HEK293 (cell line): ENCODE measurements around the gene FGD6.

Experiments
- CTCF ChIA-PET: fragments of 350-600 bp; formaldehyde crosslinking; extraction: SDS; loops from one replicate; lab custom pipeline; 2021; ENCODE audit warnings: antibody characterized with exemption; lab: Yijun Ruan, JAX
- POLR2A ChIA-PET: fragments of 300-600 bp; formaldehyde crosslinking; extraction: SDS; loops from one replicate; lab custom pipeline; 2020; ENCODE audit warnings: antibody characterized with exemption, inconsistent platforms; lab: Yijun Ruan, JAX
- H3K27ac ChIP-seq: fragments of 200-500 bp; sonication (Bioruptor generic); 2 replicates; pipeline ENCODE4 v1.5.1; 2014; ENCODE audit warnings: low read depth, low read length, control low read depth, inconsistent platforms; ENCODE audit errors: extremely low read depth
- H3K36me3 ChIP-seq, 2 experiments: fragments of 200-500 bp in 1 of 2; sonication (Bioruptor generic) in 1 of 2; 1 replicate in 1 of 2; 2 replicates in 1 of 2; pipeline ENCODE4 v1.5.1; 2014 to 2017; ENCODE audit warnings: inconsistent platforms in 2 of 2, low read length in 2 of 2; ENCODE audit not compliant: control insufficient read depth in 2 of 2, insufficient read depth in 1 of 2
- H3K4me1 ChIP-seq: fragments of 200-500 bp; sonication (Bioruptor generic); 2 replicates; pipeline ENCODE4 v1.5.1; 2014; ENCODE audit warnings: mild to moderate bottlenecking, low read length, inconsistent platforms; ENCODE audit not compliant: control insufficient read depth, insufficient read depth
- H3K4me3 ChIP-seq: 2 replicates; pipeline ENCODE4 v1.5.1; 2011; ENCODE audit warnings: low read depth, mild to moderate bottlenecking, control low read depth, low read length, moderate library complexity
- H3K9me3 ChIP-seq: fragments of 200-500 bp; sonication (Bioruptor generic); 2 replicates; pipeline ENCODE4 v1.5.1; 2014; ENCODE audit warnings: low read depth, low read length, inconsistent platforms; ENCODE audit not compliant: control insufficient read depth, insufficient read depth
- GFI1B ChIP-seq: fragments of 450-650 bp; formaldehyde crosslinking; IDR thresholded peaks from 2 replicates; pipeline ENCODE4 v1.5.1; 2016; ENCODE audit warnings: missing biosample characterization, missing genetic modification characterization
- KLF7 ChIP-seq: fragments of 450-650 bp; formaldehyde crosslinking; IDR thresholded peaks from 2 replicates; pipeline ENCODE4 v1.5.1; 2016; ENCODE audit warnings: missing biosample characterization, missing genetic modification characterization, borderline replicate concordance
- ZBTB8A ChIP-seq: fragments of 450-650 bp; formaldehyde crosslinking; IDR thresholded peaks from 2 replicates; pipeline ENCODE4 v1.5.1; 2016; ENCODE audit warnings: missing biosample characterization, missing genetic modification characterization
- ZFP3 ChIP-seq: fragments of 450-650 bp; formaldehyde crosslinking; IDR thresholded peaks from 2 replicates; pipeline ENCODE4 v1.5.1; 2016; ENCODE audit warnings: low read depth, missing biosample characterization, missing genetic modification characterization
- ZFP37 ChIP-seq: fragments of 450-650 bp; formaldehyde crosslinking; IDR thresholded peaks from 2 replicates; pipeline ENCODE4 v1.5.1; 2016; ENCODE audit warnings: missing biosample characterization, missing genetic modification characterization
- ZFP41 ChIP-seq: fragments of 450-650 bp; formaldehyde crosslinking; IDR thresholded peaks from 2 replicates; pipeline ENCODE4 v1.5.1; 2016; ENCODE audit warnings: missing biosample characterization, missing genetic modification characterization, borderline replicate concordance
- ZNF133 ChIP-seq: fragments of 450-650 bp; formaldehyde crosslinking; IDR thresholded peaks from 2 replicates; pipeline ENCODE4 v1.5.1; 2016; ENCODE audit warnings: missing biosample characterization, missing genetic modification characterization
- ZNF24 ChIP-seq: fragments of 450-650 bp; formaldehyde crosslinking; IDR thresholded peaks from 2 replicates; pipeline ENCODE4 v1.5.1; 2016; ENCODE audit warnings: missing biosample characterization, missing genetic modification characterization
- ZNF366 ChIP-seq: fragments of 450-650 bp; formaldehyde crosslinking; conservative IDR thresholded peaks from 2 replicates; pipeline ENCODE4 v1.5.1; 2016; ENCODE audit warnings: missing biosample characterization, missing genetic modification characterization
- ZNF514 ChIP-seq: fragments of 450-650 bp; formaldehyde crosslinking; IDR thresholded peaks from 2 replicates; pipeline ENCODE4 v1.5.1; 2016; ENCODE audit warnings: missing biosample characterization, missing genetic modification characterization
- ZNF530 ChIP-seq: fragments of 450-650 bp; formaldehyde crosslinking; IDR thresholded peaks from 2 replicates; pipeline ENCODE4 v1.5.1; 2016; ENCODE audit warnings: low read depth, missing biosample characterization, missing genetic modification characterization
- ZNF558 ChIP-seq: fragments of 450-650 bp; formaldehyde crosslinking; IDR thresholded peaks from 2 replicates; pipeline ENCODE4 v1.5.1; 2016; ENCODE audit warnings: missing biosample characterization, missing genetic modification characterization
- ZNF610 ChIP-seq: fragments of 450-650 bp; formaldehyde crosslinking; IDR thresholded peaks from 2 replicates; pipeline ENCODE4 v1.5.1; 2016; ENCODE audit warnings: missing biosample characterization, missing genetic modification characterization, borderline replicate concordance
- ZNF701 ChIP-seq: fragments of 450-650 bp; formaldehyde crosslinking; IDR thresholded peaks from 2 replicates; pipeline ENCODE4 v1.5.1; 2016; ENCODE audit warnings: missing biosample characterization, missing genetic modification characterization
- ZNF704 ChIP-seq: fragments of 450-650 bp; formaldehyde crosslinking; IDR thresholded peaks from 2 replicates; pipeline ENCODE4 v1.5.1; 2016; ENCODE audit warnings: missing biosample characterization, missing genetic modification characterization
- ZNF785 ChIP-seq: fragments of 450-650 bp; formaldehyde crosslinking; IDR thresholded peaks from 2 replicates; pipeline ENCODE4 v1.5.1; 2016; ENCODE audit warnings: missing biosample characterization, missing genetic modification characterization
- ZNF830 ChIP-seq: fragments of 450-650 bp; IDR thresholded peaks from 2 replicates; pipeline ENCODE4 v1.5.0; 2018; ENCODE audit warnings: missing biosample characterization, missing genetic modification characterization, low read depth, mild to moderate bottlenecking, moderate library complexity
- TF ChIP-seq, protein P1 (sequence below): fragments of 450-650 bp; formaldehyde crosslinking; IDR thresholded peaks from 2 replicates; pipeline ENCODE4 v1.5.1; 2016; ENCODE audit warnings: missing biosample characterization, missing genetic modification characterization, low read depth
- TF ChIP-seq, protein P2 (sequence below): fragments of 450-650 bp; formaldehyde crosslinking; IDR thresholded peaks from 2 replicates; pipeline ENCODE4 v1.5.1; 2016; ENCODE audit warnings: missing biosample characterization, missing genetic modification characterization, borderline replicate concordance
- TF ChIP-seq, protein P3 (sequence below): fragments of 450-650 bp; formaldehyde crosslinking; IDR thresholded peaks from 2 replicates; pipeline ENCODE4 v1.5.1; 2017; ENCODE audit warnings: missing biosample characterization, missing genetic modification characterization
- TF ChIP-seq, protein P4 (sequence below): fragments of 450-650 bp; formaldehyde crosslinking; IDR thresholded peaks from 2 replicates; pipeline ENCODE4 v1.5.1; 2016; ENCODE audit warnings: missing biosample characterization, missing genetic modification characterization

The FGD6 gene

DNA sequence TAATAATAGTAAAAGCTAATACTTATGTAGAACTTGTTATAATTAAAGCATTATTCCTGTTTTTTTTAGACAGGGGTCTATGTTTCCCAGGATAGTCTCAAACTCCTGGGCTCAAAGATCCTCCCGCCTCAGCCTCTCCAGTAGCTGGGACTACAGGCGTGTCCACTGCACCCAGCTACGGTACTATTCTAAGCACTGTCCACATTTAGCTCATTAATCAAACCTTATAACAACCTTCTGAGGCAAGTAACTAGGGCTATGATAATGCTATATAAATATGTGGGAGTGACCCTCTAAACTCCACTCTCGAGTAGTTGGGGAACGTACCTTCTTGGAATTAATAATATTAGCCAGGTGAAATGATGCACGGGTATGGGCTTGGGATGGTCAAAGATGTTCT is 83.2 kb downstream of the FGD6 start:
- H3K4me1 ChIP-seq = peaks cover 7% of the 10 kb centered on the region
- no peak overlapping the region for H3K4me3 ChIP-seq
- H3K36me3 ChIP-seq = no peaks in the 10 kb centered on the region; a peak in 1 of 3 replicates
- H3K27ac ChIP-seq = no peak overlapping the region
- POLR2A ChIA-PET = no interaction called here
- CTCF ChIA-PET = interaction anchor here (0.6 to 0.9 kb wide), 2 partner anchors 13 to 383 kb away, joined by 3 read pairs; no protein-coding TSS in a partner anchor
- H3K9me3 ChIP-seq = no peaks in the 10 kb centered on the region
- TF ChIP-seq, protein P1, sequence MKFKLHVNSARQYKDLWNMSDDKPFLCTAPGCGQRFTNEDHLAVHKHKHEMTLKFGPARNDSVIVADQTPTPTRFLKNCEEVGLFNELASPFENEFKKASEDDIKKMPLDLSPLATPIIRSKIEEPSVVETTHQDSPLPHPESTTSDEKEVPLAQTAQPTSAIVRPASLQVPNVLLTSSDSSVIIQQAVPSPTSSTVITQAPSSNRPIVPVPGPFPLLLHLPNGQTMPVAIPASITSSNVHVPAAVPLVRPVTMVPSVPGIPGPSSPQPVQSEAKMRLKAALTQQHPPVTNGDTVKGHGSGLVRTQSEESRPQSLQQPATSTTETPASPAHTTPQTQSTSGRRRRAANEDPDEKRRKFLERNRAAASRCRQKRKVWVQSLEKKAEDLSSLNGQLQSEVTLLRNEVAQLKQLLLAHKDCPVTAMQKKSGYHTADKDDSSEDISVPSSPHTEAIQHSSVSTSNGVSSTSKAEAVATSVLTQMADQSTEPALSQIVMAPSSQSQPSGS (tag by site-specific recombination) = no peak
- TF ChIP-seq, protein P2, sequence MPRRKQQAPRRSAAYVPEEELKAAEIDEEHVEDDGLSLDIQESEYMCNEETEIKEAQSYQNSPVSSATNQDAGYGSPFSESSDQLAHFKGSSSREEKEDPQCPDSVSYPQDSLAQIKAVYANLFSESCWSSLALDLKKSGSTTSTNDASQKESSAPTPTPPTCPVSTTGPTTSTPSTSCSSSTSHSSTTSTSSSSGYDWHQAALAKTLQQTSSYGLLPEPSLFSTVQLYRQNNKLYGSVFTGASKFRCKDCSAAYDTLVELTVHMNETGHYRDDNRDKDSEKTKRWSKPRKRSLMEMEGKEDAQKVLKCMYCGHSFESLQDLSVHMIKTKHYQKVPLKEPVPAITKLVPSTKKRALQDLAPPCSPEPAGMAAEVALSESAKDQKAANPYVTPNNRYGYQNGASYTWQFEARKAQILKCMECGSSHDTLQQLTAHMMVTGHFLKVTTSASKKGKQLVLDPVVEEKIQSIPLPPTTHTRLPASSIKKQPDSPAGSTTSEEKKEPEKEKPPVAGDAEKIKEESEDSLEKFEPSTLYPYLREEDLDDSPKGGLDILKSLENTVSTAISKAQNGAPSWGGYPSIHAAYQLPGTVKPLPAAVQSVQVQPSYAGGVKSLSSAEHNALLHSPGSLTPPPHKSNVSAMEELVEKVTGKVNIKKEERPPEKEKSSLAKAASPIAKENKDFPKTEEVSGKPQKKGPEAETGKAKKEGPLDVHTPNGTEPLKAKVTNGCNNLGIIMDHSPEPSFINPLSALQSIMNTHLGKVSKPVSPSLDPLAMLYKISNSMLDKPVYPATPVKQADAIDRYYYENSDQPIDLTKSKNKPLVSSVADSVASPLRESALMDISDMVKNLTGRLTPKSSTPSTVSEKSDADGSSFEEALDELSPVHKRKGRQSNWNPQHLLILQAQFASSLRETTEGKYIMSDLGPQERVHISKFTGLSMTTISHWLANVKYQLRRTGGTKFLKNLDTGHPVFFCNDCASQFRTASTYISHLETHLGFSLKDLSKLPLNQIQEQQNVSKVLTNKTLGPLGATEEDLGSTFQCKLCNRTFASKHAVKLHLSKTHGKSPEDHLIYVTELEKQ (tag by site-specific recombination) = no peak
- TF ChIP-seq GFI1B (no peak), ZNF514 (tag by site-specific recombination) (no peak), ZFP41 (no peak), ZNF830 (no peak), ZNF704 (no peak)
- TF ChIP-seq, protein P3, sequence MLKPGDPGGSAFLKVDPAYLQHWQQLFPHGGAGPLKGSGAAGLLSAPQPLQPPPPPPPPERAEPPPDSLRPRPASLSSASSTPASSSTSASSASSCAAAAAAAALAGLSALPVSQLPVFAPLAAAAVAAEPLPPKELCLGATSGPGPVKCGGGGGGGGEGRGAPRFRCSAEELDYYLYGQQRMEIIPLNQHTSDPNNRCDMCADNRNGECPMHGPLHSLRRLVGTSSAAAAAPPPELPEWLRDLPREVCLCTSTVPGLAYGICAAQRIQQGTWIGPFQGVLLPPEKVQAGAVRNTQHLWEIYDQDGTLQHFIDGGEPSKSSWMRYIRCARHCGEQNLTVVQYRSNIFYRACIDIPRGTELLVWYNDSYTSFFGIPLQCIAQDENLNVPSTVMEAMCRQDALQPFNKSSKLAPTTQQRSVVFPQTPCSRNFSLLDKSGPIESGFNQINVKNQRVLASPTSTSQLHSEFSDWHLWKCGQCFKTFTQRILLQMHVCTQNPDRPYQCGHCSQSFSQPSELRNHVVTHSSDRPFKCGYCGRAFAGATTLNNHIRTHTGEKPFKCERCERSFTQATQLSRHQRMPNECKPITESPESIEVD (tag by site-specific recombination) = no peak

GRCh38 chr12:95131589-95132340 is 85.5 kb downstream of the FGD6 start:
- H3K4me1 ChIP-seq = peaks cover 7% of the 10 kb centered on the region
- H3K36me3 ChIP-seq = no peaks in the 10 kb centered on the region
- ChIA-PET CTCF (interaction anchor here (1.2 kb wide), 1 partner anchor 14 kb away, joined by 3 read pairs; no protein-coding TSS in a partner anchor), POLR2A (interaction anchor here (0.5 kb wide), 1 partner anchor 375 kb away, joined by 3 read pairs; no protein-coding TSS in a partner anchor)
- no peak overlapping the region for H3K27ac ChIP-seq
- H3K4me3 ChIP-seq = no peak overlapping the region
- no peaks in the 10 kb centered on the region for H3K9me3 ChIP-seq
- TF ChIP-seq ZNF24 = no peak
- TF ChIP-seq ZFP37 (tag by site-specific recombination) = no peak
- no peak for TF ChIP-seq ZNF558 (tag by site-specific recombination)
- TF ChIP-seq ZNF610 (tag by site-specific recombination) = no peak
- TF ChIP-seq ZBTB8A (tag by site-specific recombination) = no peak
- no peak for TF ChIP-seq ZNF785 (tag by site-specific recombination)
- no peak for TF ChIP-seq ZNF133 (tag by site-specific recombination)
- no peak for TF ChIP-seq KLF7 (tag by site-specific recombination)
- TF ChIP-seq, protein P4, sequence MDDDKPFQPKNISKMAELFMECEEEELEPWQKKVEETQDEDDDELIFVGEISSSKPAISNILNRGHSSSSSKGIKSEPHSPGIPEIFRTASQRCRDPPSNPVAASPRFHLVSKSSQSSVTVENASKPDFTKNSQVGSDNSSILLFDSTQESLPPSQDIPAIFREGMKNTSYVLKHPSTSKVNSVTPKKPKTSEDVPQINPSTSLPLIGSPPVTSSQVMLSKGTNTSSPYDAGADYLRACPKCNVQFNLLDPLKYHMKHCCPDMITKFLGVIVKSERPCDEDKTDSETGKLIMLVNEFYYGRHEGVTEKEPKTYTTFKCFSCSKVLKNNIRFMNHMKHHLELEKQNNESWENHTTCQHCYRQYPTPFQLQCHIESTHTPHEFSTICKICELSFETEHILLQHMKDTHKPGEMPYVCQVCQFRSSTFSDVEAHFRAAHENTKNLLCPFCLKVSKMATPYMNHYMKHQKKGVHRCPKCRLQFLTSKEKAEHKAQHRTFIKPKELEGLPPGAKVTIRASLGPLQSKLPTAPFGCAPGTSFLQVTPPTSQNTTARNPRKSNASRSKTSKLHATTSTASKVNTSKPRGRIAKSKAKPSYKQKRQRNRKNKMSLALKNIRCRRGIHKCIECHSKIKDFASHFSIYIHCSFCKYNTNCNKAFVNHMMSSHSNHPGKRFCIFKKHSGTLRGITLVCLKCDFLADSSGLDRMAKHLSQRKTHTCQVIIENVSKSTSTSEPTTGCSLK (tag by site-specific recombination) = no peak
- no peak for TF ChIP-seq ZNF701 (tag by site-specific recombination)
- no peak for TF ChIP-seq ZNF366 (tag by site-specific recombination)
- TF ChIP-seq ZFP3 (tag by site-specific recombination) = no peak
- no peak for TF ChIP-seq ZNF530 (tag by site-specific recombination)
